HG03558 (cell line): ENCODE data around the gene PPEF1.
"Not testable (repeated sequence)": the region's sequence is repeated elsewhere in the genome, so short reads cannot be mapped to it uniquely, and the experiment has no call there.

Source experiments
- ATAC-seq: cut with Tn5 transposase; IDR thresholded peaks from one replicate; pipeline ENCODE4 v1.9.1; 2021; ENCODE audit warnings: moderate number of reproducible peaks; ENCODE audit not compliant: unreplicated experiment; ENCODE audit errors: extremely low read depth

The PPEF1 gene

GRCh38 chrX:18701621-18702361, 5.7 kb upstream of the PPEF1 start:
- ATAC-seq, result no peak

- no peak for ATAC-seq
These were observed 4.9 kb upstream of the PPEF1 start for GRCh38 chrX:18702362-18703195.

GRCh38 chrX:18709833-18710232, 2.4 kb downstream of the PPEF1 start:
- ATAC-seq, result no peak

GRCh38 chrX:18714910-18715309, 7.5 kb downstream of the PPEF1 start:
- ATAC-seq, result no peak

- no peak for ATAC-seq
These were observed 12.4 kb downstream of the PPEF1 start for GRCh38 chrX:18719852-18720251.

- no peak for ATAC-seq
These were observed 14.4 kb downstream of the PPEF1 start for GRCh38 chrX:18721683-18722499.

GRCh38 chrX:18722500-18723071, 15.1 kb downstream of the PPEF1 start:
- ATAC-seq, result no peak

- no peak for ATAC-seq
These were observed 18.0 kb downstream of the PPEF1 start for GRCh38 chrX:18725310-18725943.

- no peak for ATAC-seq
These were observed 25.8 kb downstream of the PPEF1 start for GRCh38 chrX:18733287-18733686.

- ATAC-seq, result not testable (repeated sequence)
These were observed 32.2 kb downstream of the PPEF1 start for GRCh38 chrX:18739609-18740008.

GRCh38 chrX:18748499-18748898, 41.1 kb downstream of the PPEF1 start:
- no peak for ATAC-seq

GRCh38 chrX:18753631-18754030, 46.2 kb downstream of the PPEF1 start:
- ATAC-seq, result no peak

- ATAC-seq, result no peak
These were observed 48.2 kb downstream of the PPEF1 start for GRCh38 chrX:18755651-18756050.

- no peak for ATAC-seq
These were observed 50.8 kb downstream of the PPEF1 start for GRCh38 chrX:18757956-18758932.

GRCh38 chrX:18761750-18762149, 54.3 kb downstream of the PPEF1 start:
- ATAC-seq, result no peak

- ATAC-seq, result not testable (repeated sequence)
These were observed 55.7 kb downstream of the PPEF1 start for GRCh38 chrX:18763106-18763505.

GRCh38 chrX:18769364-18769763, 61.9 kb downstream of the PPEF1 start:
- ATAC-seq, result no peak

- no peak for ATAC-seq
These were observed 62.5 kb downstream of the PPEF1 start for GRCh38 chrX:18769812-18770573.
